HUES64 (cell line): Measurements from ENCODE around the gene NUP160.
A peak's percentile ranks its signal among the peaks of the same experiment; 100 is the strongest.

Experiments used
- H3K27ac ChIP-seq: 2 replicates; pipeline ENCODE4 v1.7.0; 2013; ENCODE audit warnings: low read depth, low read length, inconsistent platforms
- H3K27me3 ChIP-seq: 2 replicates; pipeline ENCODE4 v1.6.1; 2013; ENCODE audit warnings: mild to moderate bottlenecking, low read length; ENCODE audit not compliant: insufficient read depth
- H3K36me3 ChIP-seq: 2 replicates; pipeline ENCODE4 v1.6.1; 2013; ENCODE audit warnings: mild to moderate bottlenecking, low read length; ENCODE audit not compliant: insufficient read depth
- H3K4me1 ChIP-seq: 2 replicates; pipeline ENCODE4 v1.6.1; 2013; ENCODE audit warnings: mild to moderate bottlenecking, low read length, moderate library complexity; ENCODE audit not compliant: insufficient read depth
- H3K4me3 ChIP-seq: 2 replicates; pipeline ENCODE4 v1.5.1; 2013; ENCODE audit warnings: mild to moderate bottlenecking, low read length, moderate library complexity
- H3K9ac ChIP-seq: 2 replicates; pipeline ENCODE4 v1.6.1; 2013; ENCODE audit warnings: mild to moderate bottlenecking, low read depth, low read length
- H3K9me3 ChIP-seq: 2 replicates; pipeline ENCODE4 v1.6.1; 2013; ENCODE audit warnings: low read depth, low read length; ENCODE audit not compliant: insufficient read depth
- WGBS: fragments of 150-250, 120-280 bp; methylation state at CpG from one replicate; pipeline ENCODE4 v1.1.7; 2013; ENCODE audit warnings: missing lambda C conversion rate; 5-methylcytosine and 5-hydroxymethylcytosine counted together

NUP160 gene

GRCh38 chr11:47861728-47862127 is 13.6 kb upstream of the NUP160 start:
- Histone ChIP-seq H3K27ac (no peak overlapping the region), H3K9me3 (no peaks in the 10 kb centered on the region), H3K4me1 (no peaks in the 10 kb centered on the region), H3K36me3 (no peaks in the 10 kb centered on the region), H3K27me3 (no peaks in the 10 kb centered on the region), H3K9ac (no peak overlapping the region), H3K4me3 (no peak overlapping the region)
- WGBS, result 93% methylated on average over 4 of the region's 4 CpGs

GRCh38 chr11:47860536-47860935 is 12.4 kb upstream of the NUP160 start:
- Histone ChIP-seq H3K4me3 (no peak overlapping the region), H3K9me3 (no peaks in the 10 kb centered on the region), H3K36me3 (no peaks in the 10 kb centered on the region), H3K4me1 (no peaks in the 10 kb centered on the region), H3K27me3 (no peaks in the 10 kb centered on the region), H3K9ac (no peak overlapping the region), H3K27ac (no peak overlapping the region)
- 82% methylated on average over 5 of the region's 6 CpGs for WGBS

- no peak overlapping the region for H3K4me3 ChIP-seq
- 89% methylated on average over 10 of the region's 10 CpGs for WGBS
- H3K36me3 ChIP-seq, result no peaks in the 10 kb centered on the region
- H3K27ac ChIP-seq, result no peak overlapping the region
- H3K9me3 ChIP-seq, result no peaks in the 10 kb centered on the region
- H3K9ac ChIP-seq, result no peak overlapping the region
- H3K27me3 ChIP-seq, result no peaks in the 10 kb centered on the region
- H3K4me1 ChIP-seq, result no peaks in the 10 kb centered on the region
These were observed 9.9 kb upstream of the NUP160 start for GRCh38 chr11:47857892-47858543.

- Histone ChIP-seq H3K27me3 (no peaks in the 10 kb centered on the region), H3K9ac (no peak overlapping the region), H3K36me3 (no peaks in the 10 kb centered on the region), H3K9me3 (no peaks in the 10 kb centered on the region), H3K4me1 (no peaks in the 10 kb centered on the region), H3K27ac (no peak overlapping the region), H3K4me3 (no peak overlapping the region)
- 88% methylated on average over 2 of the region's 2 CpGs for WGBS
These were observed 9.3 kb upstream of the NUP160 start for GRCh38 chr11:47857485-47857884.

DNA sequence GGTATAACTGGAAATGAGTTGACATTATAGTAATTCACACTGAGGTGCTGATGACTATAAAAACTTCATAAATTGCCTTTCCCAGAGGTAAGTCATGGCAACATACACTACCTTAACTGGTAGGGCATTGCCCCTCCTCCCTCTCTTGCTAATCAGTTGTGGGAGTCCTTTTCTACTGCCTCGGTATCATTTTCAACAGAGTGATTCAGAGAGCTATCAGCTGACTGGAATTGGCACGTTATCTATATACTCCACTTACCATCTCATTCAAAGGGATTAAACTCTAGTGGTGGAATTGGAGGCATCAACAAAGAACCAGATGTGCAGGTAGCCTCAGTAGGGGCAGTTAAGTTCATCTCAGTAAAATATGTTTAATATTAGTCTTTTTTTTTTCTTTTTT is 8.0 kb upstream of the NUP160 start:
- Histone ChIP-seq H3K4me3 (no peak overlapping the region), H3K27me3 (no peaks in the 10 kb centered on the region), H3K9me3 (no peaks in the 10 kb centered on the region), H3K4me1 (no peaks in the 10 kb centered on the region), H3K27ac (no peak overlapping the region), H3K36me3 (no peaks in the 10 kb centered on the region), H3K9ac (no peak overlapping the region)
- 63% methylated on average over 1 of the region's 2 CpGs for WGBS

DNA sequence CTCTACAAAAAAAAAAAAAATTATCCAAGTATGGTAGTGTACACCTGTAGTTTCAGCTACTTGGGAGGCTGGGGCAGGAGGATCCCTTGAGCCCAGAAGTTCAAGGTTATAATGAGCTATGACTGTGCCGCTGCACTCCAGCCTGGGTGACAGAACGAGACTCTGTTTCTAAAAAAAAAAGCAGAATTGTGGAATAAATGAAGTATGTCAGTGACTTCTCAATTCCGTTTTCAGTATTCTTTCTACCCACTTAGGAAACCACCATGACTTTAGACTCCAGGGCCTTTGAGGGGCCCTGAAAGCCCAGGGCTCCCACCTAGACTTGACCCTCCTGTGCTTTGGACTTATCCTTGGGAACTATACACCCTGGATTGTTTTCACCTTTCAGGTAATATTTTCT is 6.5 kb upstream of the NUP160 start:
- WGBS, result 89% methylated on average over 3 of the region's 3 CpGs
- H3K9ac ChIP-seq, result no peak overlapping the region
- H3K4me1 ChIP-seq, result no peaks in the 10 kb centered on the region
- no peaks in the 10 kb centered on the region for H3K9me3 ChIP-seq
- no peak overlapping the region for H3K27ac ChIP-seq
- no peak overlapping the region for H3K4me3 ChIP-seq
- no peaks in the 10 kb centered on the region for H3K27me3 ChIP-seq
- no peaks in the 10 kb centered on the region for H3K36me3 ChIP-seq

DNA sequence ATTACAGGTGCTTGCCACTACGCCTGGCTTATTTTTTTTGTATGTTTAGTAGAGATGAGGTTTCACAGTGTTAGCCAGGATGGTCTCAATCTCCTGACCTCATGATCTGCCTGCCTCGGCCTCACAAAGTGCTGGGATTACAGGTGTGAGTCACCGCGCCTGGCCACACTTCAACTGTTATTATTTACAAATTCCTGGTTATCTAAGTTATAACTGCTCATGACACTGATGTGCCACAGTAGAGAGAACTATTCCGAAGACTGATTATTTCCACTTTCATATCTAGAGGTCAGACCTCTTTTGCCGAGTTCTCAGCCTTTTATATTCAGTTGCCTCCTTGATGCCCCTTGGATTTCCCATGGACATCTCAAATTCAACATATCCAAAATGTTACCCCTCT is 3.9 kb upstream of the NUP160 start:
- Histone ChIP-seq H3K27ac (no peak overlapping the region), H3K4me3 (no peak overlapping the region), H3K9ac (no peak overlapping the region), H3K36me3 (no peaks in the 10 kb centered on the region), H3K4me1 (peaks cover 7% of the 10 kb centered on the region), H3K27me3 (no peaks in the 10 kb centered on the region), H3K9me3 (no peaks in the 10 kb centered on the region)
- 92% methylated on average over 6 of the region's 6 CpGs for WGBS

GRCh38 chr11:47850337-47850736 is 2.2 kb upstream of the NUP160 start:
- no peaks in the 10 kb centered on the region for H3K9me3 ChIP-seq
- H3K9ac ChIP-seq, result no peak overlapping the region
- H3K4me3 ChIP-seq, result no peak overlapping the region
- H3K27me3 ChIP-seq, result no peaks in the 10 kb centered on the region
- WGBS, result 85% methylated on average over 1 of the region's 1 CpG
- peaks cover 16% of the 10 kb centered on the region for H3K36me3 ChIP-seq
- peaks cover 7% of the 10 kb centered on the region for H3K4me1 ChIP-seq
- no peak overlapping the region for H3K27ac ChIP-seq

DNA sequence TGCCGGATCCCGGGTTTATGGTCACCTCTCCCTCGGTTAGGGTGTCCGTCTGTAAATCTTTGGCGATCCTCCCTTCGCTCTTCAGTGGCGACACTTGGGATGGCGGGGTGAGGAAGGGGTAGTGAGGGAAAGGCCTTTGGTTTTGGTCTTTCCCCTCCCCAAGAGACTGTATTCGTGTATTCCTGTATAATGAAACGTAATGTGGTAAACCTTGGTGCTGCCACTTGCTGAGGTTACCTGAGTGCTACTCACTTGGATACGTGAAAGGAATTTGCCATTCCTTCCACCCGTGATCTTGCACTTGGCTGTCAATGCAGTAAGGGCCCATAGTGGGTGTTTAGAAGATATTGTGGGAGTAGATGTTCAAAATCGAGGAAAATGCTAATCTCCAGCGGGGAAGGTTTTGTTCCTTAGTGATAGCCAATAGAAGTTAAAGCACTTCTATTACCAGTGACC is 578 bp upstream of the NUP160 start:
- Histone ChIP-seq H3K9me3 (no peaks in the 10 kb centered on the region), H3K27ac (peak overlapping the region; percentile 95), H3K27me3 (no peaks in the 10 kb centered on the region), H3K9ac (peak overlapping the region; percentile 99), H3K4me3 (peak overlapping the region; percentile 95), H3K4me1 (peaks cover 7% of the 10 kb centered on the region), H3K36me3 (peaks cover 30% of the 10 kb centered on the region)
- WGBS, result 6% methylated on average over 14 of the region's 14 CpGs

- Histone ChIP-seq H3K27me3 (no peaks in the 10 kb centered on the region), H3K4me3 (peak overlapping the region; percentile 95), H3K27ac (peak overlapping the region; percentile 95), H3K9ac (peak overlapping the region; percentile 99), H3K4me1 (peaks cover 7% of the 10 kb centered on the region), H3K36me3 (peaks cover 42% of the 10 kb centered on the region), H3K9me3 (no peaks in the 10 kb centered on the region)
- WGBS, result 9% methylated on average over 8 of the region's 8 CpGs
These were observed 636 bp downstream of the NUP160 start for GRCh38 chr11:47847537-47847891.

DNA sequence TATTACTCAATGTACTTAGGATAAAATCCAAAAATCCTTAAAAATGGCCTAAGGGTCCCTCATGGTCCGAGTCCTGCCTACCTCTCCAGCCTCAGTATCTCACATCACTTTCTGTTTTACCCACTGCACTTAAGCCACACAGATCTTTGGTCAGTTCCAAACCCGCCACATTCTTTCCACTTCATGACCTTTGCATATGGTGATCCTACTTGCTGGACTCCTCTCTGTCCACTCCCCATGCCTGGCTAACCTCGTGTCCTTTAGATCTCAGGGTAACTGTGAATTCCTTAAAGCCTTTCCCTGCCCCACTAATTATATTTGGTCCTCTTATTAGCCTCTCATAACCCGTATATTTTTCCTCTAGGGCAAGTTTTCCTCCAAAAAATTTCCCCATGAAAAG is 1.2 kb downstream of the NUP160 start:
- Histone ChIP-seq H3K4me3 (peak overlapping the region; percentile 95), H3K9ac (peak overlapping the region; percentile 99; the same call in 1 of the 2 replicates), H3K4me1 (peaks cover 7% of the 10 kb centered on the region), H3K27me3 (no peaks in the 10 kb centered on the region), H3K27ac (no peak overlapping the region), H3K9me3 (no peaks in the 10 kb centered on the region), H3K36me3 (peaks cover 47% of the 10 kb centered on the region)
- 79% methylated on average over 4 of the region's 4 CpGs for WGBS
